SK-N-SH (cell line): ENCODE measurements around the gene KLK2. TPM values are rescaled to one million over a fixed set of nuclear protein-coding genes. Genes with fewer than 3 reads are reported as not detected.

Source experiments
- CTCF ChIA-PET: fragments of 300-600, 350-600 bp; formaldehyde crosslinking; extraction: SDS; loops from one replicate; lab custom pipeline; 2021; lab: Yijun Ruan, JAX
- POLR2A ChIA-PET: fragments of 350-600 bp; sonication (Branson Sonifier 250); formaldehyde crosslinking; extraction: SDS; loops from one replicate; lab custom pipeline; 2020; ENCODE audit warnings: antibody characterized with exemption, inconsistent platforms; lab: Yijun Ruan, JAX
- DNase-seq: peaks from one replicate; pipeline ENCODE4 v3.0.0; 2012
- H2AFZ ChIP-seq: fragments of 200-600 bp; sonication (generic); 2 replicates; pipeline ENCODE4 v1.8.1; 2016; ENCODE audit warnings: antibody characterized with exemption, mild to moderate bottlenecking, low read depth
- H3F3A ChIP-seq: fragments of 200-600 bp; sonication (generic); replicated peaks from 2 replicates; pipeline ENCODE3; 2016; ENCODE audit warnings: antibody characterized with exemption, mild to moderate bottlenecking; ENCODE audit not compliant: insufficient read depth
- H3K27ac ChIP-seq, 2 experiments: fragments of 200-500 bp in 1 of 2; fragments of 200-600 bp in 1 of 2; sonication (Bioruptor generic) in 1 of 2; sonication (generic), shearing (Covaris generic) in 1 of 2; 2 replicates each; pipeline versions ENCODE4 v1.5.1 to v1.6.1; 2014 to 2016; ENCODE audit warnings: low read depth in 2 of 2, inconsistent platforms in 1 of 2, low read length in 1 of 2, mild to moderate bottlenecking in 1 of 2, mixed read lengths in 1 of 2
- H3K27me3 ChIP-seq: fragments of 200-600 bp; sonication (generic), shearing (Covaris generic); 2 replicates; pipeline ENCODE4 v1.6.1; 2016; ENCODE audit warnings: mixed run types; ENCODE audit not compliant: insufficient read depth
- H3K36me3 ChIP-seq, 2 experiments: fragments of 200-500 bp in 1 of 2; fragments of 200-600 bp in 1 of 2; sonication (Bioruptor generic) in 1 of 2; sonication (generic) in 1 of 2; replicated peaks in 1 of 2; 2 replicates each; pipeline versions ENCODE3 to v1.5.1; 2014 to 2016; ENCODE audit warnings: low read length in 1 of 2, mild to moderate bottlenecking in 1 of 2; ENCODE audit not compliant: insufficient read depth in 2 of 2, control insufficient read depth in 1 of 2
- H3K4me1 ChIP-seq, 2 experiments: fragments of 200-500 bp in 1 of 2; fragments of 200-600 bp in 1 of 2; sonication (Bioruptor generic) in 1 of 2; sonication (generic), shearing (Covaris generic) in 1 of 2; 2 replicates each; pipeline versions ENCODE4 v1.5.1 to v1.6.1; 2014 to 2016; ENCODE audit warnings: low read depth in 1 of 2, low read length in 1 of 2, mixed run types in 1 of 2; ENCODE audit not compliant: insufficient read depth in 2 of 2, control insufficient read depth in 1 of 2
- H3K4me2 ChIP-seq: fragments of 200-600 bp; sonication (generic), shearing (Covaris generic); 2 replicates; pipeline ENCODE4 v1.6.1; 2017; ENCODE audit warnings: mixed run types
- H3K4me3 ChIP-seq, 2 experiments: fragments of 200-500 bp in 1 of 2; fragments of 200-600 bp in 1 of 2; sonication (Bioruptor generic) in 1 of 2; sonication (generic), shearing (Covaris generic) in 1 of 2; 2 replicates each; pipeline versions ENCODE4 v1.5.1 to v1.8.1; 2014 to 2016; ENCODE audit warnings: low read depth in 2 of 2, inconsistent platforms in 1 of 2, low read length in 1 of 2, mild to moderate bottlenecking in 1 of 2, mixed read lengths in 1 of 2, moderate library complexity in 1 of 2
- H3K79me2 ChIP-seq: fragments of 200-600 bp; sonication (generic); 2 replicates; pipeline ENCODE4 v1.8.1; 2017; ENCODE audit warnings: mild to moderate bottlenecking; ENCODE audit not compliant: insufficient read depth
- H3K9ac ChIP-seq: fragments of 200-600 bp; sonication (generic); 2 replicates; pipeline ENCODE4 v1.6.1; 2017; ENCODE audit warnings: mixed run types
- H3K9me2 ChIP-seq: fragments of 200-600 bp; sonication (generic); 2 replicates; pipeline ENCODE4 v1.6.1; 2017; ENCODE audit warnings: mixed run types
- H3K9me3 ChIP-seq: fragments of 200-600 bp; sonication (generic); 2 replicates; pipeline ENCODE4 v1.6.1; 2017; ENCODE audit warnings: mixed run types, mild to moderate bottlenecking, moderate library complexity
- H4K20me1 ChIP-seq: fragments of 200-600 bp; sonication (generic); 2 replicates; pipeline ENCODE4 v1.6.1; 2017; ENCODE audit warnings: mild to moderate bottlenecking, mixed run types; ENCODE audit not compliant: insufficient read depth
- CHD2 ChIP-seq: fragments of 150-350 bp; IDR thresholded peaks from 2 replicates; pipeline ENCODE4 v1.6.1; 2018; ENCODE audit warnings: low read length; ENCODE audit not compliant: partially characterized antibody
- GABPA ChIP-seq: IDR thresholded peaks from 2 replicates; pipeline ENCODE4 v1.4.0; 2012; ENCODE audit warnings: low read depth, mild to moderate bottlenecking
- GATA2 ChIP-seq: sonication (generic); formaldehyde crosslinking; IDR thresholded peaks from 2 replicates; pipeline ENCODE4 v1.5.0; 2020; ENCODE audit warnings: mild to moderate bottlenecking, missing genetic modification reagents
- IRF3 ChIP-seq: fragments of 150-350 bp; IDR thresholded peaks from 2 replicates; pipeline ENCODE4 v1.6.1; 2016; ENCODE audit warnings: mild to moderate bottlenecking, low read depth, low read length
- MEF2A ChIP-seq: IDR thresholded peaks from 2 replicates; pipeline ENCODE4 v1.4.0; 2012; ENCODE audit warnings: low read depth, borderline replicate concordance
- MXI1 ChIP-seq: IDR thresholded peaks from 2 replicates; pipeline ENCODE4 v1.6.1; 2012; ENCODE audit warnings: mild to moderate bottlenecking, low read depth, low read length, improper control_type of control experiment
- NFIC ChIP-seq: IDR thresholded peaks from 2 replicates; pipeline ENCODE4 v1.4.0; 2012; ENCODE audit warnings: borderline replicate concordance
- NRF1 ChIP-seq: IDR thresholded peaks from 2 replicates; pipeline ENCODE4 v1.6.1; 2012; ENCODE audit warnings: low read depth, mild to moderate bottlenecking, low read length
- PBX3 ChIP-seq: IDR thresholded peaks from 2 replicates; pipeline ENCODE4; 2012
- POLR2AphosphoS5 ChIP-seq: IDR thresholded peaks from 2 replicates; pipeline ENCODE4 v1.6.1; 2012; ENCODE audit warnings: low read depth, low read length
- RCOR1 ChIP-seq: fragments of 150-350 bp; IDR thresholded peaks from 2 replicates; pipeline ENCODE4 v1.6.1; 2017; ENCODE audit warnings: antibody characterized with exemption, low read length
- SIN3A ChIP-seq: IDR thresholded peaks from 2 replicates; pipeline ENCODE4 v1.6.1; 2012; ENCODE audit warnings: low read depth, mild to moderate bottlenecking, low read length, moderate library complexity, borderline replicate concordance
- SMC3 ChIP-seq: IDR thresholded peaks from 2 replicates; pipeline ENCODE4 v1.6.1; 2012; ENCODE audit warnings: low read depth, low read length, improper control_type of control experiment
- TAF1 ChIP-seq: IDR thresholded peaks from 2 replicates; pipeline ENCODE4 v1.6.1; 2012; ENCODE audit warnings: low read depth, mild to moderate bottlenecking, low read length, moderate library complexity, borderline replicate concordance
- TCF12 ChIP-seq: IDR thresholded peaks from 2 replicates; pipeline ENCODE4 v1.4.0; 2012
- TEAD4 ChIP-seq: IDR thresholded peaks from 2 replicates; pipeline ENCODE4 v1.4.0; 2012; ENCODE audit warnings: mild to moderate bottlenecking, borderline replicate concordance; ENCODE audit not compliant: insufficient read depth
- WGBS: methylation state at CpG from one replicate; pipeline ENCODE4 v1.1.6; 2017; ENCODE audit warnings: low lambda C conversion rate; 5-methylcytosine and 5-hydroxymethylcytosine counted together
- polyA plus RNA-seq, 3 experiments: library from polyadenylated mRNA; depleted of rRNA; stranded (reverse); fragments of >200 nt; gene quantifications; 2 replicates each; pipeline ENCODE4 v1.2.3, GENCODE V29; 2012
- TF ChIP-seq, protein P1 (sequence below): IDR thresholded peaks from 2 replicates; pipeline ENCODE4 v1.6.1; 2012; ENCODE audit warnings: mild to moderate bottlenecking, low read depth, low read length, moderate library complexity

Gene KLK2
- polyA plus RNA-seq, 1 of the 3 experiments (the other 2 are of a cell fraction): 0.15 TPM

- ChIA-PET CTCF (interaction anchor here (1.0 to 1.3 kb wide), 2 partner anchors 20 to 33 kb away, joined by 3 to 4 read pairs; no protein-coding TSS in a partner anchor), POLR2A (no interaction called here)
- WGBS: 3% methylated on average over 3 of the region's 3 CpGs
- H3K4me3 ChIP-seq: no peak overlapping the region
- TF ChIP-seq GABPA (no peak), TCF12 (no peak), GATA2 (CRISPR knock-in tag) (no peak), SIN3A (no peak), MEF2A (no peak), NFIC (no peak), CHD2 (no peak), MXI1 (no peak), NRF1 (no peak), TAF1 (no peak)
- TF ChIP-seq, protein P1, sequence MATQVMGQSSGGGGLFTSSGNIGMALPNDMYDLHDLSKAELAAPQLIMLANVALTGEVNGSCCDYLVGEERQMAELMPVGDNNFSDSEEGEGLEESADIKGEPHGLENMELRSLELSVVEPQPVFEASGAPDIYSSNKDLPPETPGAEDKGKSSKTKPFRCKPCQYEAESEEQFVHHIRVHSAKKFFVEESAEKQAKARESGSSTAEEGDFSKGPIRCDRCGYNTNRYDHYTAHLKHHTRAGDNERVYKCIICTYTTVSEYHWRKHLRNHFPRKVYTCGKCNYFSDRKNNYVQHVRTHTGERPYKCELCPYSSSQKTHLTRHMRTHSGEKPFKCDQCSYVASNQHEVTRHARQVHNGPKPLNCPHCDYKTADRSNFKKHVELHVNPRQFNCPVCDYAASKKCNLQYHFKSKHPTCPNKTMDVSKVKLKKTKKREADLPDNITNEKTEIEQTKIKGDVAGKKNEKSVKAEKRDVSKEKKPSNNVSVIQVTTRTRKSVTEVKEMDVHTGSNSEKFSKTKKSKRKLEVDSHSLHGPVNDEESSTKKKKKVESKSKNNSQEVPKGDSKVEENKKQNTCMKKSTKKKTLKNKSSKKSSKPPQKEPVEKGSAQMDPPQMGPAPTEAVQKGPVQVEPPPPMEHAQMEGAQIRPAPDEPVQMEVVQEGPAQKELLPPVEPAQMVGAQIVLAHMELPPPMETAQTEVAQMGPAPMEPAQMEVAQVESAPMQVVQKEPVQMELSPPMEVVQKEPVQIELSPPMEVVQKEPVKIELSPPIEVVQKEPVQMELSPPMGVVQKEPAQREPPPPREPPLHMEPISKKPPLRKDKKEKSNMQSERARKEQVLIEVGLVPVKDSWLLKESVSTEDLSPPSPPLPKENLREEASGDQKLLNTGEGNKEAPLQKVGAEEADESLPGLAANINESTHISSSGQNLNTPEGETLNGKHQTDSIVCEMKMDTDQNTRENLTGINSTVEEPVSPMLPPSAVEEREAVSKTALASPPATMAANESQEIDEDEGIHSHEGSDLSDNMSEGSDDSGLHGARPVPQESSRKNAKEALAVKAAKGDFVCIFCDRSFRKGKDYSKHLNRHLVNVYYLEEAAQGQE: no peak
- no peak overlapping the region for H3K27ac ChIP-seq
- H3K36me3 ChIP-seq: no peaks in the 10 kb centered on the region
- H3K9me2 ChIP-seq: no peaks in the 10 kb centered on the region
- no peak for DNase-seq
- no peak overlapping the region for H3K9ac ChIP-seq
- no peaks in the 10 kb centered on the region for H3K79me2 ChIP-seq
- no peak overlapping the region for H3K4me2 ChIP-seq
- no peaks in the 10 kb centered on the region for H4K20me1 ChIP-seq
- peaks cover 9% of the 10 kb centered on the region; the same call in 1 of the 2 replicates for H3K27me3 ChIP-seq
- no peaks in the 10 kb centered on the region for H3K9me3 ChIP-seq
- H3K4me1 ChIP-seq: no peaks in the 10 kb centered on the region
- H2AFZ ChIP-seq: no peak overlapping the region
- H3F3A ChIP-seq: no peaks in the 10 kb centered on the region
These were observed 16.4 kb downstream of the KLK2 start for GRCh38 chr19:50889638-50890037.

DNA sequence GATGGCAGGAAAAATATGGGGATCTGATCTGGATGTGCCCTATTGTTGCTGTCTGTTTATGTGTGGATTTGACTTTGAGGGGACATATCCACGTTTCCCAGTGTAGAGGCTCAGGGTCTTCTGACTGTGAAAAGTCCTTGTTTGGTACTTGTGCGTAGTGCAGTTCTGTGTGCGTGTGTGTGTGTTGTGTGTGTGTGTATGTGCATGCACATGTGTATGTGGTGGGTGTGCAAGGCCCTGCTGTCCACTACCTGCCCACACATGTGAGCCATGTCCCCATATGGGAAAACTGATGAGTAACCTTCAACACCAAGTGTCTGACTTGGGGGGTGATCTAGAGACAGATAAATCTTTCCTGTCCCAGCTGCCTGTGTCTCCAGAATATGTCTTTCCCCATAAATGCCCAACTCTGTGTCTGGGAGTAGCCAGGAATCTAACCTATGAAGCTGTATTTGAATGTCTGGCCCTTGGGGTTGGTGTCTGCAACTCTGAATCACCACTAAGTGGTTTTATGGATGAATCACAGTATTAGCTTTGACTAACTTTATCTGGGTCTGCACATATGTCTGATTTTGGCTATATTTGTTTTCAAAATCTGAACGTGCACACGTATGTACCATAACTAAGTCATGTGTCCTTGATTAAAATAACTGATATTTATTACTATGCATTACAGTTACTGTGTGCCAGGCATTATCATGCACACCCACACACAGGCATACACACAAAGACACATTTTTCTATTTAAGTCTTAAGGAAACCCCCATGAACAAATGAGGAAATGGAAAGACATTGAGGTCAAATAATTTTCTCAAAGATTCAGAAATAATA is 17.4 kb downstream of the KLK2 start:
- H3K4me2 ChIP-seq: no peak overlapping the region
- H3K36me3 ChIP-seq: no peaks in the 10 kb centered on the region
- H3K79me2 ChIP-seq: no peaks in the 10 kb centered on the region
- H2AFZ ChIP-seq: no peak overlapping the region
- H3K9ac ChIP-seq: no peak overlapping the region
- no peaks in the 10 kb centered on the region for H4K20me1 ChIP-seq
- H3K27ac ChIP-seq: no peak overlapping the region
- no peaks in the 10 kb centered on the region for H3K9me2 ChIP-seq
- peaks cover 9% of the 10 kb centered on the region; the same call in 1 of the 2 replicates for H3K27me3 ChIP-seq
- CTCF ChIA-PET: interaction anchor here (1.3 kb wide), 1 partner anchor 32 kb away, joined by 4 read pairs; no protein-coding TSS in a partner anchor
- no peak overlapping the region for H3K4me3 ChIP-seq
- POLR2A ChIA-PET: no interaction called here
- no peak for DNase-seq
- H3K9me3 ChIP-seq: no peaks in the 10 kb centered on the region
- no peaks in the 10 kb centered on the region for H3F3A ChIP-seq
- no peaks in the 10 kb centered on the region for H3K4me1 ChIP-seq
- 5% methylated on average over 5 of the region's 5 CpGs for WGBS
- TF ChIP-seq TEAD4 (no peak), IRF3 (no peak), NFIC (no peak), TAF1 (no peak), RCOR1 (no peak), SMC3 (no peak), PBX3 (no peak), NRF1 (no peak), MXI1 (no peak), POLR2AphosphoS5 (no peak)
- TF ChIP-seq, protein P1: no peak
